K562 (cell line): Measurements from ENCODE around the gene C2CD2. TPM values are rescaled to one million over a fixed set of nuclear protein-coding genes. Genes with fewer than 3 reads are reported as not detected.
A peak's percentile ranks its signal among the peaks of the same experiment; 100 is the strongest.

Source experiments
- ATAC-seq: fragments of 200-7000 bp; cut with Tn5 transposase; 3 replicates; pipeline ENCODE4 v1.9.1; 2020; ENCODE audit warnings: moderate library complexity
- BruUV-seq: library from RNA; stranded (reverse); fragments of 400-500 nt; replicated peaks from 2 replicates; lab custom pipeline; 2021; lab: Mats Ljungman, UMichigan
- CTCF ChIA-PET: fragments of 300-600 bp; formaldehyde crosslinking; extraction: SDS; loops from one replicate; lab custom pipeline; 2021; ENCODE audit warnings: low intra/inter-chr PET ratio; lab: Yijun Ruan, JAX
- POLR2A ChIA-PET: fragments of 300-600, 350-650 bp; sonication (Branson Sonifier 250); formaldehyde crosslinking; extraction: SDS; loops from one replicate; lab custom pipeline; 2021; ENCODE audit warnings: antibody characterized with exemption, inconsistent platforms; lab: Yijun Ruan, JAX
- DNase-seq, 4 experiments: peaks; one replicate each; pipeline versions ENCODE4 v3.0.0 to v3.0.0-alpha.2; 2011 to 2018; ENCODE audit warnings: low spot score in 3 of 4, mixed read lengths in 3 of 4; ENCODE audit errors: extremely low read depth in 1 of 4
- FAIRE-seq: peaks from 2 replicates; lab custom pipeline; 2011; peaks lifted over from hg19 to GRCh38; lab: Jason Lieb, UNC
- H2AFZ ChIP-seq: 2 replicates; pipeline ENCODE4 v1.6.0; 2011; ENCODE audit warnings: low read depth, low read length, control low read depth, inconsistent platforms
- H3K27ac ChIP-seq: fragments of 200-600 bp; 3 replicates; pipeline ENCODE4 v1.8.0; 2011; ENCODE audit warnings: low read depth, mild to moderate bottlenecking, control low read depth, inconsistent platforms, low read length, moderate library complexity, mixed read lengths; ENCODE audit errors: extremely low read depth
- H3K27me3 ChIP-seq, 2 experiments: fragments of 300-600 bp in 1 of 2; 2 replicates in 1 of 2; 3 replicates in 1 of 2; pipeline versions ENCODE4 v1.6.0 to v1.8.0; 2011; ENCODE audit warnings: inconsistent platforms in 2 of 2, low read length in 2 of 2, mild to moderate bottlenecking in 1 of 2, mixed read lengths in 1 of 2, moderate library complexity in 1 of 2; ENCODE audit not compliant: control insufficient read depth in 2 of 2, insufficient read depth in 2 of 2
- H3K36me3 ChIP-seq: fragments of 300-600 bp; 3 replicates; pipeline ENCODE4 v1.8.0; 2011; ENCODE audit warnings: mild to moderate bottlenecking, low read length, inconsistent platforms; ENCODE audit not compliant: control insufficient read depth, insufficient read depth
- H3K4me1 ChIP-seq, 2 experiments: fragments of 200-600 bp in 1 of 2; replicated peaks in 1 of 2; 2 replicates in 1 of 2; 3 replicates in 1 of 2; pipeline versions ENCODE4 v1.5.1 to v1.8.0; 2011; ENCODE audit warnings: inconsistent platforms in 2 of 2, low read length in 2 of 2, mild to moderate bottlenecking in 1 of 2, mixed read lengths in 1 of 2, moderate library complexity in 1 of 2; ENCODE audit not compliant: control insufficient read depth in 2 of 2, insufficient read depth in 2 of 2
- H3K4me2 ChIP-seq: 2 replicates; pipeline ENCODE4 v1.6.1; 2011; ENCODE audit warnings: low read length, control low read depth, inconsistent platforms, mixed read lengths; ENCODE audit not compliant: insufficient read depth
- H3K4me3 ChIP-seq: fragments of 200-600 bp; sonication (generic), shearing (Covaris generic); 2 replicates; pipeline ENCODE4 v1.5.1; 2016; ENCODE audit warnings: control low read depth, inconsistent platforms
- H3K79me2 ChIP-seq: fragments of 200-600 bp; 3 replicates; pipeline ENCODE4 v1.8.0; 2011; ENCODE audit warnings: low read length, inconsistent platforms; ENCODE audit not compliant: control insufficient read depth, insufficient read depth
- H3K9ac ChIP-seq, 2 experiments: 2 replicates each; pipeline versions ENCODE4 v1.6.0 to v1.6.1; 2011; ENCODE audit warnings: low read depth in 2 of 2, low read length in 2 of 2, control low read depth in 1 of 2, inconsistent platforms in 1 of 2, mild to moderate bottlenecking in 1 of 2, mixed read lengths in 1 of 2; ENCODE audit not compliant: insufficient read depth in 1 of 2
- H3K9me1 ChIP-seq: one replicate; pipeline ENCODE4 v1.6.0; 2011; ENCODE audit warnings: inconsistent platforms, mild to moderate bottlenecking, low read length, moderate library complexity; ENCODE audit not compliant: control insufficient read depth, insufficient read depth
- H3K9me3 ChIP-seq: replicated peaks from 2 replicates; pipeline ENCODE4 v1.5.1; 2011; ENCODE audit warnings: low read depth, low read length, inconsistent platforms; ENCODE audit not compliant: control insufficient read depth, insufficient read depth
- H4K20me1 ChIP-seq: replicated peaks from 2 replicates; pipeline ENCODE4 v1.6.1; 2011; ENCODE audit warnings: low read length, inconsistent platforms, mixed read lengths; ENCODE audit not compliant: control insufficient read depth, insufficient read depth
- C11orf30 ChIP-seq: fragments of 450-650 bp; IDR thresholded peaks from 2 replicates; pipeline ENCODE4 v1.6.1; 2016; ENCODE audit warnings: low read depth, mild to moderate bottlenecking
- ETS1 ChIP-seq: conservative IDR thresholded peaks from 2 replicates; pipeline ENCODE4 v1.6.1; 2011; ENCODE audit warnings: low read depth, mild to moderate bottlenecking, low read length; ENCODE audit not compliant: control insufficient read depth
- HNRNPL ChIP-seq: fragments of 200-400 bp; formaldehyde crosslinking; IDR thresholded peaks from 2 replicates; pipeline ENCODE4 v1.6.1; 2017; ENCODE audit warnings: low read depth, mild to moderate bottlenecking, low read length
- NCOA2 ChIP-seq, 2 experiments: fragments of 450-650 bp; IDR thresholded peaks; 2 replicates each; pipeline ENCODE4 v1.6.1; 2018; ENCODE audit warnings: mild to moderate bottlenecking in 2 of 2, moderate library complexity in 1 of 2; ENCODE audit not compliant: partially characterized antibody in 2 of 2
- NEUROD1 ChIP-seq: fragments of 150-350 bp; IDR thresholded peaks from 2 replicates; pipeline ENCODE4 v1.6.1; 2014; ENCODE audit warnings: borderline replicate concordance, low read length, low read depth; ENCODE audit not compliant: partially characterized antibody
- POLR2G ChIP-seq: fragments of 200-400 bp; formaldehyde crosslinking; IDR thresholded peaks from 2 replicates; pipeline ENCODE4 v1.6.1; 2017; ENCODE audit warnings: low read depth, mild to moderate bottlenecking, antibody characterized with exemption, low read length, moderate library complexity
- RBBP5 ChIP-seq: fragments of 200-600 bp; sonication (generic); IDR thresholded peaks from 2 replicates; pipeline ENCODE4 v1.6.1; 2012; ENCODE audit warnings: borderline replicate concordance, mild to moderate bottlenecking, low read length, control low read depth, inconsistent platforms; ENCODE audit not compliant: insufficient read depth, poor library complexity, severe bottlenecking
- SIN3A ChIP-seq, 2 experiments: fragments of 150-350 bp in 1 of 2; IDR thresholded peaks; 2 replicates each; pipeline ENCODE4 v1.6.1; 2011 to 2016; ENCODE audit warnings: borderline replicate concordance in 2 of 2, low read depth in 2 of 2, low read length in 2 of 2, mild to moderate bottlenecking in 2 of 2, moderate library complexity in 2 of 2; ENCODE audit not compliant: control insufficient read depth in 1 of 2
- SMAD3 ChIP-seq: fragments of 450-650 bp; formaldehyde crosslinking; conservative IDR thresholded peaks from 2 replicates; pipeline ENCODE4 v1.4.0; 2020; ENCODE audit warnings: mild to moderate bottlenecking
- TEAD4 ChIP-seq, 2 experiments: sonication (generic) in 1 of 2; formaldehyde crosslinking in 1 of 2; IDR thresholded peaks; 2 replicates each; pipeline versions ENCODE4 v1.6.1 to v1.8.0; 2012 to 2022; ENCODE audit warnings: borderline replicate concordance in 1 of 2, inconsistent platforms in 1 of 2, low read length in 1 of 2, mild to moderate bottlenecking in 1 of 2, missing genetic modification reagents in 1 of 2
- ZHX1 ChIP-seq: fragments of 150-350 bp; conservative IDR thresholded peaks from 2 replicates; pipeline ENCODE4 v1.6.1; 2014; ENCODE audit warnings: low read length
- ZNF436 ChIP-seq: fragments of 250-450, 450-650 bp; sonication (Bioruptor Pico); formaldehyde crosslinking; IDR thresholded peaks from 2 replicates; pipeline ENCODE4 v1.7.0; 2020; ENCODE audit warnings: mild to moderate bottlenecking
- WGBS: fragments of 100-300 bp; shearing (Covaris generic); methylation state at CpG from one replicate; pipeline ENCODE4 v1.1.6; 2016; ENCODE audit warnings: low coverage, mixed read lengths; ENCODE audit not compliant: insufficient coverage; ENCODE audit errors: missing lambda C conversion rate; 5-methylcytosine and 5-hydroxymethylcytosine counted together
- in situ Hi-C: fragments of 300-500 bp; cut with MboI; formaldehyde crosslinking; loops from 4 replicates; pipeline ENCODE4 v1.15.0; 2018; ENCODE audit warnings: inconsistent platforms, mixed read lengths
- intact Hi-C: fragments of 100-400 bp; cut with micrococcal nuclease; formaldehyde crosslinking; loops from 2 replicates; pipeline ENCODE4 v1.14.2; 2022
- polyA plus RNA-seq, 8 experiments: library from polyadenylated mRNA; depleted of rRNA in 4 of 8; stranded (reverse) in 5 of 8; unstranded in 3 of 8; fragments of >200 nt; fragmentation: Nextera tagmentation in 2 of 8; fragmentation: Illumina TruSeq in 1 of 8; extraction: Ambion mirVana in 2 of 8; extraction: Trizol in 1 of 8; gene quantifications; 2 replicates each; pipeline versions ENCODE4 v1.2.1 to v1.2.3, GENCODE V29; 2011 to 2014; ENCODE audit warnings: inconsistent platforms in 1 of 8, missing spikeins in 1 of 8
- total RNA-seq, 7 experiments: library from RNA; depleted of rRNA in 6 of 7; stranded (reverse); fragments of >200 nt in 6 of 7; fragmentation: Illumina TruSeq in 2 of 7; extraction: Trizol in 2 of 7; gene quantifications; 2 replicates each; pipeline versions ENCODE4 v1.2.1 to v1.2.3, GENCODE V29; 2011 to 2021; ENCODE audit warnings: low replicate concordance in 1 of 7

C2CD2 gene
- total and polyA plus RNA-seq, 9 of the 15 experiments (the other 6 are each of a cell fraction or from before 2014, with no cell fraction given), result 1.3 to 21.6 (median 12.1) TPM

GRCh38 chr21:41879190-41879998, 74.4 kb downstream of the C2CD2 start, which contains the start of gene PRDM15 (continued):
- TF ChIP-seq NCOA2 (IDR thresholded peaks at IDR 0.05; ENCODE audit: partially characterized antibody in 2 of 2) (no peak), ZNF436 (CRISPR knock-in tag) (no peak), ZHX1 (no peak), TEAD4 (IDR thresholded peaks at IDR 0.05; ENCODE audit: low read length) (0 out of 2 replicates have a peak, but pooled peaks have one; percentile 30), TEAD4 (CRISPR knock-in tag; IDR thresholded peaks at IDR 0.05; ENCODE audit: borderline replicate concordance) (no peak)

- DNase-seq (peak; percentile 87 to 92 (median 89)), FAIRE-seq (no peak), ATAC-seq (peak; percentile 48)
- Histone ChIP-seq H3K4me2 (no peak overlapping the region; the same call in 1 of the 2 replicates), H4K20me1 (no peaks in the 10 kb centered on the region), H3K9me3 (no peaks in the 10 kb centered on the region), H3K27ac (peak overlapping the region; percentile 94; the same call in 2 of the 3 replicates), H3K4me3 (peak overlapping the region; percentile 89), H3K27me3 (no peaks in the 10 kb centered on the region), H2AFZ (no peak overlapping the region), H3K9me1 (no peaks in the 10 kb centered on the region), H3K79me2 (peaks cover 39% of the 10 kb centered on the region), H3K9ac (peak overlapping the region; percentile 93 to 96; a peak in 3 of 4 replicates), H3K36me3 (peaks cover 5% of the 10 kb centered on the region; the same call in 1 of the 3 replicates), H3K4me1 (peaks cover 20 to 27% of the 10 kb centered on the region in 2 experiments)
- ChIA-PET POLR2A (interaction anchor here (0.6 to 1.7 kb wide), 7 partner anchors 10 to 79 kb away, joined by 3 to 10 read pairs (median 4); no protein-coding TSS in a partner anchor), CTCF (interaction anchor here (1.2 kb wide), 1 partner anchor 62 kb away, joined by 3 read pairs; no protein-coding TSS in a partner anchor)
- in situ Hi-C loops (no loop called here), intact Hi-C loops (loop anchor here (5.0 to 10.0 kb wide), 2 partner anchors 78 to 136 kb away; partner anchors contain the start of gene ZBTB21)
- no TSS peak for BruUV-seq
- 0% methylated on average over 14 of the region's 65 CpGs for WGBS
- no peak for TF ChIP-seq C11orf30
- TF ChIP-seq HNRNPL, result peak; percentile 5; the same call in 1 of the 2 replicates
- TF ChIP-seq SMAD3, result no peak
- TF ChIP-seq POLR2G, result peak; percentile 72
- peak; percentile 98 for TF ChIP-seq NEUROD1
- TF ChIP-seq SIN3A (IDR thresholded peaks at IDR 0.05; ENCODE audit: borderline replicate concordance in 2 of 2, control insufficient read depth in 1 of 2, low read depth in 2 of 2, low read length in 2 of 2), result peak in 1 of 2 experiments; percentile 62; a peak in 1 of 4 replicates
- TF ChIP-seq RBBP5, result peak; percentile 33
- TF ChIP-seq ETS1, result peak; percentile 37; the same call in 1 of the 2 replicates
Measured at GRCh38 chr21:41878831-41879189, 75.0 kb downstream of the C2CD2 start.
